Measurements from ENCODE around the gene MTAP. TPM values are rescaled to one million over a fixed set of nuclear protein-coding genes. Genes with fewer than 3 reads are reported as not detected.

Gene MTAP
- polyA plus RNA-seq, 1 experiment: 14.2 TPM

DNA sequence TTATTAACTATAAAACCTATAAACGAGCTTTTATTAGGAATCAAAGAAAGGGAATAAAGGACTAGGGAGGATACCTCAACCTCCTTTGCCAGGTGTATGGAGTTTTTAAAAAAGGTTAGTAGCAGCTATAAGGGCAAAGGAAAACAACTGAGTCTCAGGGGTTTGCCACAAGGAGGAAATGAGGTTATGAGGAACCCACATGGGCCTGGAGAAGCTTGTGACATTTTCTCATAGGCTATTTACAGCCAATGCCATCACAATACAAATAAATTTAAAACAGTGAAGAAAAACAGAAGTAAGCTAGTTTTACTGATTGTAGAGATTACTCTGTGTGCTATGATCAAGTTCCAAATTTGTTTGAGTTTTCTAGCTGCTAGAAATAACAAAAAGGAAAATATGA lies 99.1 kb downstream of the MTAP start:
- ChIA-PET POLR2A (no interaction called here), CTCF (interaction anchor here (0.9 to 1.7 kb wide), 2 partner anchors 26 to 44 kb away, joined by 3 read pairs; no protein-coding TSS in a partner anchor)
- Histone ChIP-seq H3K36me3 (ENCODE audit: control insufficient read depth, insufficient read depth, low read length) (no peaks in the 10 kb centered on the region), H3K4me3 (ENCODE audit: low read depth, low read length) (no peak overlapping the region), H3K27me3 (ENCODE audit: control insufficient read depth, insufficient read depth, low read length) (no peaks in the 10 kb centered on the region)
- TF ChIP-seq CTCF (IDR thresholded peaks at IDR 0.05; ENCODE audit: insufficient read depth, low read depth, low read length): no peak
- DNase-seq (ENCODE audit: low read depth): no peak

DNA sequence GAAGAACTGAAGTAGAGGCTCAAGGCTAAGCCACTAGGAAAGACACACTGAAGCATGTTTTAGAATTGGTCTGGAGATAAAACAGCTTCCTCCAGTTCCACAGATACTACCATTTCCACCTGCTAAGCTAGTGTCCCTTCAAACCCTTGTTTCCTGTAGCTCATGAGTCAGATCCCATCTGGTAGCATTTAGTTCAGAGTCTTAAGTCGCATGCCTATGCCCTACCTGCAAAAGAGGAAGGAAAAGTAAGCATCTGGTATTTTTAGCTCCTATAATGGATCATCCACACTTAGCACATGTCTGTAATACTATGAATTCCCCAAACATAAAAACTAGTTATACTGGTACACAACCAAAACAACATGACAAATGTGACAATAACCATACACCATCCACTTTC lies 99.7 kb downstream of the MTAP start:
- H3K4me3 ChIP-seq (ENCODE audit: low read depth, low read length): no peak overlapping the region
- TF ChIP-seq CTCF (IDR thresholded peaks at IDR 0.05; ENCODE audit: insufficient read depth, low read depth, low read length): no peak
- H3K27me3 ChIP-seq (ENCODE audit: control insufficient read depth, insufficient read depth, low read length): no peaks in the 10 kb centered on the region
- POLR2A ChIA-PET: no interaction called here
- H3K36me3 ChIP-seq (ENCODE audit: control insufficient read depth, insufficient read depth, low read length): no peaks in the 10 kb centered on the region
- no peak for DNase-seq (ENCODE audit: low read depth)
- CTCF ChIA-PET: interaction anchor here (1.7 kb wide), 1 partner anchor 26 kb away, joined by 3 read pairs; no protein-coding TSS in a partner anchor

DNA sequence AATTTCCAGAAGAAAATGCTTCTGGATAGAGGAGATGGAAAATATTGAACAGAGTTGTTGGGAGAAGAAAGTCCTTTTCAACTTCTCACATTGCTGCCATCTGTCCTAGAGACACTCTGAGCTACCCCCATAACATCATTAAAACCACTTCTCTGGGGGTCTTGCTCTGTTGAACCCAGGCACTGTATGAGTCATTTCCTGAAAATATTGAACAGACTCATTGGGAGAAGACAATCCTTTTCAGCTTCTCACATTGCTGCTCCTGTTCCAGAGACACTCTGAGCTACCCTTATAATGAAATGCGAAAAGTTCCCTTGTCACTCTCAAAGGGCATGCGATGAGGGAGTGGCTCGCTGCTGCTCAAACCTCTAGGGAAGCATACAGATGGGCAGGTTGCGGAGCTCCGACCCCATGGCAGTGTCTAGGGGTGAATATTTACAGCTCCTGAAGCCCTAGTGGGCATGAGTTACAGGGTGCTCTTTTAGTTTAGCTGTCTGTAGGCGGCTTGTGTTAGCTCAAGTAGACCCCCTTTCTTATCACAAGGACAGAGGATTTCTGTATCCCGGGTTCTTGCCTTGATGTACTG lies 101.0 kb downstream of the MTAP start:
- Histone ChIP-seq H3K27me3 (ENCODE audit: control insufficient read depth, insufficient read depth, low read length) (no peaks in the 10 kb centered on the region), H3K36me3 (ENCODE audit: control insufficient read depth, insufficient read depth, low read length) (no peaks in the 10 kb centered on the region), H3K4me3 (ENCODE audit: low read depth, low read length) (no peak overlapping the region)
- ChIA-PET CTCF (no interaction called here), POLR2A (no interaction called here)
- no peak for TF ChIP-seq CTCF (IDR thresholded peaks at IDR 0.05; ENCODE audit: insufficient read depth, low read depth, low read length)
- DNase-seq (ENCODE audit: low read depth): no peak

DNA sequence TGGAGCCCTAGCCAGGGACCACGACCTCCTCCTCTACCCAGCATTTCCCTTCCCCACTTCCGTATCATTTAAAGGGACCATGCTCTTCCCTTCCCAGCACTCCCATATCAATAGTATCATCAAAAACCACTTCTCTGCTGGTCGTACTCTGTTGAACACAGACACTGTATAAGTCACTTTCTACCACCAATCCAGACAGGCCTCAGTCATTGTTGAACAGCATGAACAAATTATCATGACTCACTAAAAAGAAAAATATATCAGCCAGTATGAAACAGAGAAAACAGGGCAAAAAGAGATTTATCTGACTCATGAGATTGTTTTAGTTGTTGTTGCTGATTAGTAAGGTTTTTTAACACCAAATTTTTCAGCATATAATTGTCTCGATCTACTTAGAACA lies 101.9 kb downstream of the MTAP start:
- no peaks in the 10 kb centered on the region for H3K36me3 ChIP-seq (ENCODE audit: control insufficient read depth, insufficient read depth, low read length)
- ChIA-PET CTCF (interaction anchor here (0.5 kb wide), 1 partner anchor 73 kb away, joined by 4 read pairs; no protein-coding TSS in a partner anchor), POLR2A (no interaction called here)
- H3K4me3 ChIP-seq (ENCODE audit: low read depth, low read length): no peak overlapping the region
- TF ChIP-seq CTCF (IDR thresholded peaks at IDR 0.05; ENCODE audit: insufficient read depth, low read depth, low read length): no peak
- no peak for DNase-seq (ENCODE audit: low read depth)
- no peaks in the 10 kb centered on the region for H3K27me3 ChIP-seq (ENCODE audit: control insufficient read depth, insufficient read depth, low read length)

DNA sequence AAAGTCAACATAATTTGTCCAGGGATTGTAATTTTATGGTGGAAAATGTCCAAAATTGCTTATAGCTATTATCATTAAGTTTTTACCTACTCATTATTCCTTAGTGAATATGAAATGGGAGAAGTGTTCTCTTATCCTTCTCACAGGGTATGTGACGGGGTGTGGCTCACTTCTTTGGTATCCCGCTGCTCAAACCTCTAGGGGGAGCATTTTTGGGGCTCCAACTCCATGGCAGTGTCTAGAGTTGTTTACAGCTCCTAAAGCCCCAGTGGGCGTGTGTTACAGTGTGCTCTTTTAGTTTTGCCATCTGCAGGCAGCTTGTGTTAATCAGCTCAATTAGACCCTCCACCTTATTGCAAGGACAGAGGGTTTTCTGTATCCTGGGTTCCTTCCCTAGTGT lies 102.3 kb downstream of the MTAP start:
- POLR2A ChIA-PET: no interaction called here
- CTCF ChIA-PET: interaction anchor here (0.5 to 0.8 kb wide), 2 partner anchors 42 to 74 kb away, joined by 4 read pairs; no protein-coding TSS in a partner anchor

More for the DNA sequence above, 102.3 kb downstream of the MTAP start:
- TF ChIP-seq CTCF (IDR thresholded peaks at IDR 0.05; ENCODE audit: insufficient read depth, low read depth, low read length): no peak
- no peaks in the 10 kb centered on the region for H3K27me3 ChIP-seq (ENCODE audit: control insufficient read depth, insufficient read depth, low read length)
- DNase-seq (ENCODE audit: low read depth): no peak
- no peaks in the 10 kb centered on the region for H3K36me3 ChIP-seq (ENCODE audit: control insufficient read depth, insufficient read depth, low read length)
- no peak overlapping the region for H3K4me3 ChIP-seq (ENCODE audit: low read depth, low read length)
